Measurements from ENCODE around the gene TMEM269.

TMEM269 gene

GRCh38 chr1:42846257-42847110 is 61.7 kb downstream of the TMEM269 start, which contains the start of gene ZNF691:
Gene ZNF691, plus strand, starts transcription at chr1:42846613. Its CDS starts 3,046 bp downstream, at chr1:42849659.
- H3K9me2 ChIP-seq (replicated peaks; ENCODE audit: insufficient read depth, low read length), result no peaks in the 10 kb centered on the region
- no peaks in the 10 kb centered on the region for H4K20me1 ChIP-seq (ENCODE audit: insufficient read depth, low read length)
- H3K27ac ChIP-seq (ENCODE audit: low read length), result no peak within 1 kb of the TSS
- H3K9ac ChIP-seq (ENCODE audit: low read length), result peak within 1 kb of the TSS; percentile 88
- peak; percentile 98 for DNase-seq
- H3K9me3 ChIP-seq (replicated peaks; ENCODE audit: insufficient read depth, low read length), result no peaks in the 10 kb centered on the region
- H3K36me3 ChIP-seq (replicated peaks; ENCODE audit: insufficient read depth, low read length), result no peaks in the 10 kb centered on the region
- H3K27me3 ChIP-seq (replicated peaks; ENCODE audit: insufficient read depth, low read length), result no peaks in the 10 kb centered on the region
- TF ChIP-seq CTCF (IDR thresholded peaks at IDR 0.05; ENCODE audit: low read length), result peak; percentile 37
- TF ChIP-seq EZH2 (optimal IDR thresholded peaks at IDR 0.05; ENCODE audit: low read depth, low read length), result no peak
- peaks cover 15% of the 10 kb centered on the region; the same call in 1 of the 2 replicates for H3K4me1 ChIP-seq (ENCODE audit: low read length)
- no peaks in the 10 kb centered on the region for H3F3A ChIP-seq (ENCODE audit: insufficient read depth, low read length)
- peak within 1 kb of the TSS; percentile 90 for H3K4me2 ChIP-seq (ENCODE audit: low read depth, low read length)
- peaks cover 17% of the 10 kb centered on the region for H3K79me2 ChIP-seq (ENCODE audit: low read length)
- peak within 1 kb of the TSS; percentile 99 for H3K4me3 ChIP-seq (ENCODE audit: low read length)
- H2AFZ ChIP-seq (ENCODE audit: low read length), result peak within 1 kb of the TSS; percentile 95

GRCh38 chr1:42847111-42847595 is 62.4 kb downstream of the TMEM269 start:
- Histone ChIP-seq H3K36me3 (replicated peaks; ENCODE audit: insufficient read depth, low read length) (no peaks in the 10 kb centered on the region), H3K4me1 (ENCODE audit: low read length) (peaks cover 15% of the 10 kb centered on the region; the same call in 1 of the 2 replicates), H3F3A (ENCODE audit: insufficient read depth, low read length) (no peaks in the 10 kb centered on the region), H3K27me3 (replicated peaks; ENCODE audit: insufficient read depth, low read length) (no peaks in the 10 kb centered on the region), H3K27ac (ENCODE audit: low read length) (no peak overlapping the region), H3K79me2 (ENCODE audit: low read length) (peaks cover 17% of the 10 kb centered on the region), H3K4me2 (ENCODE audit: low read depth, low read length) (peak overlapping the region; percentile 87), H3K9me2 (replicated peaks; ENCODE audit: insufficient read depth, low read length) (no peaks in the 10 kb centered on the region), H2AFZ (ENCODE audit: low read length) (peak overlapping the region; percentile 95), H3K9me3 (replicated peaks; ENCODE audit: insufficient read depth, low read length) (no peaks in the 10 kb centered on the region), H3K4me3 (ENCODE audit: low read length) (peak overlapping the region; percentile 99), H3K9ac (ENCODE audit: low read length) (peak overlapping the region; percentile 88), H4K20me1 (ENCODE audit: insufficient read depth, low read length) (no peaks in the 10 kb centered on the region)
- DNase-seq, result no peak
- no peak for TF ChIP-seq EZH2phosphoT487 (IDR thresholded peaks at IDR 0.05; ENCODE audit: low read length)

- Histone ChIP-seq H3K4me3 (ENCODE audit: low read length) (peak overlapping the region; percentile 99), H2AFZ (ENCODE audit: low read length) (no peak overlapping the region), H3K79me2 (ENCODE audit: low read length) (peaks cover 17% of the 10 kb centered on the region), H3K9me2 (replicated peaks; ENCODE audit: insufficient read depth, low read length) (no peaks in the 10 kb centered on the region), H3K36me3 (replicated peaks; ENCODE audit: insufficient read depth, low read length) (no peaks in the 10 kb centered on the region), H3K9me3 (replicated peaks; ENCODE audit: insufficient read depth, low read length) (no peaks in the 10 kb centered on the region), H3F3A (ENCODE audit: insufficient read depth, low read length) (no peaks in the 10 kb centered on the region), H3K27ac (ENCODE audit: low read length) (no peak overlapping the region), H4K20me1 (ENCODE audit: insufficient read depth, low read length) (no peaks in the 10 kb centered on the region), H3K4me1 (ENCODE audit: low read length) (peaks cover 15% of the 10 kb centered on the region; the same call in 1 of the 2 replicates), H3K27me3 (replicated peaks; ENCODE audit: insufficient read depth, low read length) (no peaks in the 10 kb centered on the region), H3K4me2 (ENCODE audit: low read depth, low read length) (peak overlapping the region; percentile 87), H3K9ac (ENCODE audit: low read length) (no peak overlapping the region)
- no peak for DNase-seq
- TF ChIP-seq CTCF (IDR thresholded peaks at IDR 0.05; ENCODE audit: low read length) (no peak), EZH2 (optimal IDR thresholded peaks at IDR 0.05; ENCODE audit: low read depth, low read length) (no peak), EZH2phosphoT487 (IDR thresholded peaks at IDR 0.05; ENCODE audit: low read length) (no peak)
These were observed 63.1 kb downstream of the TMEM269 start for GRCh38 chr1:42847721-42848460.

All from MM.1S (cell line).